OCI-LY1 (cell line): ENCODE data around the gene DHX32.
"Not testable (repeated sequence)": the region's sequence is repeated elsewhere in the genome, so short reads cannot be mapped to it uniquely, and the experiment has no call there.

ENCODE experiments used
- H2AFZ ChIP-seq: fragments of 200-600 bp; sonication (generic), shearing (Covaris generic); 2 replicates; pipeline ENCODE4 v1.6.0; 2014; ENCODE audit warnings: antibody characterized with exemption, mild to moderate bottlenecking, low read length
- H3F3A ChIP-seq: fragments of 200-600 bp; sonication (generic), shearing (Covaris generic); 2 replicates; pipeline ENCODE4 v1.6.0; 2014; ENCODE audit warnings: mild to moderate bottlenecking, antibody characterized with exemption, low read length, moderate library complexity; ENCODE audit not compliant: insufficient read depth
- H3K27ac ChIP-seq: fragments of 200-600 bp; sonication (generic); 2 replicates; pipeline ENCODE4 v1.5.1; 2014; ENCODE audit warnings: low read length, mixed run types, mild to moderate bottlenecking, low read depth; ENCODE audit not compliant: poor library complexity, severe bottlenecking
- H3K27me3 ChIP-seq: fragments of 200-600 bp; sonication (generic); 2 replicates; pipeline ENCODE4 v1.6.0; 2014; ENCODE audit warnings: antibody characterized with exemption, mild to moderate bottlenecking, low read length, moderate library complexity; ENCODE audit not compliant: insufficient read depth
- H3K36me3 ChIP-seq: fragments of 200-600 bp; sonication (generic); 2 replicates; pipeline ENCODE4 v1.6.1; 2014; ENCODE audit warnings: mild to moderate bottlenecking, antibody characterized with exemption, low read length, moderate library complexity, mixed read lengths; ENCODE audit not compliant: insufficient read depth
- H3K4me1 ChIP-seq: fragments of 200-600 bp; sonication (generic); 2 replicates; pipeline ENCODE4 v1.5.1; 2014; ENCODE audit warnings: mild to moderate bottlenecking, low read length, moderate library complexity; ENCODE audit not compliant: insufficient read depth, severe bottlenecking
- H3K4me2 ChIP-seq: fragments of 200-600 bp; sonication (generic), shearing (Covaris generic); 2 replicates; pipeline ENCODE4 v1.6.1; 2014; ENCODE audit warnings: low read length
- H3K4me3 ChIP-seq: fragments of 200-600 bp; sonication (generic); 2 replicates; pipeline ENCODE4 v1.5.1; 2014; ENCODE audit warnings: low read length, low read depth, mild to moderate bottlenecking, mixed read lengths; ENCODE audit not compliant: poor library complexity, severe bottlenecking
- H3K79me2 ChIP-seq: fragments of 200-600 bp; shearing (Covaris generic); 2 replicates; pipeline ENCODE4 v1.6.1; 2016; ENCODE audit warnings: mixed run types, low read length, mixed read lengths; ENCODE audit not compliant: insufficient read depth
- H3K9ac ChIP-seq: fragments of 200-600 bp; sonication (generic), shearing (Covaris generic); 2 replicates; pipeline ENCODE4 v1.6.1; 2014; ENCODE audit warnings: mild to moderate bottlenecking, low read length, mixed read lengths
- H3K9me2 ChIP-seq: fragments of 200-600 bp; sonication (generic), shearing (Covaris generic); 2 replicates; pipeline ENCODE4 v1.6.1; 2014; ENCODE audit warnings: low read depth, mild to moderate bottlenecking, low read length, mixed read lengths
- H3K9me3 ChIP-seq: fragments of 200-600 bp; shearing (Covaris generic); 2 replicates; pipeline ENCODE4 v1.6.1; 2014; ENCODE audit warnings: low read length, mixed read lengths
- H4K20me1 ChIP-seq: fragments of 200-600 bp; sonication (generic), shearing (Covaris generic); 2 replicates; pipeline ENCODE4 v1.6.0; 2016; ENCODE audit warnings: mild to moderate bottlenecking, low read length; ENCODE audit not compliant: insufficient read depth
- CTCF ChIP-seq: fragments of 200-600 bp; sonication (generic), shearing (Covaris generic); IDR thresholded peaks from 2 replicates; pipeline ENCODE4 v1.5.1; 2017; ENCODE audit warnings: mild to moderate bottlenecking, antibody characterized with exemption, low read length, moderate library complexity, mixed read lengths
- EZH2 ChIP-seq: fragments of 200-600 bp; sonication (generic), shearing (Covaris generic); IDR thresholded peaks from 2 replicates; pipeline ENCODE4 v1.8.0; 2017; ENCODE audit warnings: borderline replicate concordance, mixed run types, mild to moderate bottlenecking, antibody characterized with exemption, low read length, moderate library complexity, mixed read lengths

DHX32 gene

GRCh38 chr10:125916977-125917376 lies 35.9 kb upstream of the DHX32 start:
- Histone ChIP-seq H3K9ac (no peak overlapping the region), H3K36me3 (no peaks in the 10 kb centered on the region), H2AFZ (no peak overlapping the region), H3K4me2 (no peak overlapping the region), H3K27me3 (no peaks in the 10 kb centered on the region), H3K9me2 (no peaks in the 10 kb centered on the region), H3K4me1 (no peaks in the 10 kb centered on the region), H4K20me1 (no peaks in the 10 kb centered on the region), H3K79me2 (no peaks in the 10 kb centered on the region), H3K4me3 (no peak overlapping the region), H3K9me3 (no peaks in the 10 kb centered on the region), H3F3A (no peaks in the 10 kb centered on the region), H3K27ac (no peak overlapping the region)
- no peak for TF ChIP-seq EZH2
- TF ChIP-seq CTCF, result no peak

GRCh38 chr10:125913277-125913676 lies 32.2 kb upstream of the DHX32 start:
- H3K9me2 ChIP-seq, H3K27me3 ChIP-seq, H4K20me1 ChIP-seq, H3K36me3 ChIP-seq, H3K4me3 ChIP-seq, H3F3A ChIP-seq, H3K27ac ChIP-seq, H3K4me1 ChIP-seq, H3K79me2 ChIP-seq, H2AFZ ChIP-seq, H3K9me3 ChIP-seq, H3K9ac ChIP-seq, H3K4me2 ChIP-seq: not testable (repeated sequence)

- no peak overlapping the region for H2AFZ ChIP-seq
- H3K9ac ChIP-seq, result no peak overlapping the region
- H4K20me1 ChIP-seq, result no peaks in the 10 kb centered on the region
- H3K9me2 ChIP-seq, result no peaks in the 10 kb centered on the region
- H3K79me2 ChIP-seq, result no peaks in the 10 kb centered on the region
- no peaks in the 10 kb centered on the region for H3K4me1 ChIP-seq
- TF ChIP-seq CTCF (no peak), EZH2 (no peak)
- H3F3A ChIP-seq, result no peaks in the 10 kb centered on the region
- H3K4me3 ChIP-seq, result no peak overlapping the region
- no peaks in the 10 kb centered on the region for H3K36me3 ChIP-seq
- no peaks in the 10 kb centered on the region for H3K9me3 ChIP-seq
- H3K27ac ChIP-seq, result no peak overlapping the region
- no peaks in the 10 kb centered on the region for H3K27me3 ChIP-seq
- H3K4me2 ChIP-seq, result no peak overlapping the region
Observed at GRCh38 chr10:125911990-125912389, 30.9 kb upstream of the DHX32 start.

GRCh38 chr10:125911145-125911544 lies 30.1 kb upstream of the DHX32 start:
- Histone ChIP-seq H3K27me3 (no peaks in the 10 kb centered on the region), H3K9me3 (no peaks in the 10 kb centered on the region), H3F3A (no peaks in the 10 kb centered on the region), H3K36me3 (no peaks in the 10 kb centered on the region), H3K79me2 (no peaks in the 10 kb centered on the region), H3K4me3 (no peak overlapping the region), H3K9me2 (no peaks in the 10 kb centered on the region), H3K4me2 (no peak overlapping the region), H4K20me1 (no peaks in the 10 kb centered on the region), H2AFZ (no peak overlapping the region), H3K27ac (no peak overlapping the region), H3K9ac (no peak overlapping the region), H3K4me1 (no peaks in the 10 kb centered on the region)
- TF ChIP-seq CTCF (no peak), EZH2 (no peak)

GRCh38 chr10:125909491-125909890 lies 28.4 kb upstream of the DHX32 start:
- not testable (repeated sequence) for H3K4me1 ChIP-seq, H3K27ac ChIP-seq, H4K20me1 ChIP-seq, H3F3A ChIP-seq, H3K79me2 ChIP-seq, H3K9me3 ChIP-seq, H3K36me3 ChIP-seq, H3K9ac ChIP-seq, H3K4me2 ChIP-seq, H2AFZ ChIP-seq, H3K27me3 ChIP-seq, H3K4me3 ChIP-seq, H3K9me2 ChIP-seq

GRCh38 chr10:125908813-125909212 lies 27.7 kb upstream of the DHX32 start:
- H3K27ac ChIP-seq, H3K79me2 ChIP-seq, H3F3A ChIP-seq, H3K4me3 ChIP-seq, H3K4me2 ChIP-seq, H2AFZ ChIP-seq, H3K9ac ChIP-seq, H3K9me2 ChIP-seq, H3K27me3 ChIP-seq, H3K36me3 ChIP-seq, H4K20me1 ChIP-seq, H3K9me3 ChIP-seq, H3K4me1 ChIP-seq: not testable (repeated sequence)
